Measurements from ENCODE around the gene KCND2. TPM values are rescaled to one million over a fixed set of nuclear protein-coding genes. Genes with fewer than 3 reads are reported as not detected.

Gene KCND2
- polyA plus RNA-seq, 1 donor, result 1.2 TPM

DNA sequence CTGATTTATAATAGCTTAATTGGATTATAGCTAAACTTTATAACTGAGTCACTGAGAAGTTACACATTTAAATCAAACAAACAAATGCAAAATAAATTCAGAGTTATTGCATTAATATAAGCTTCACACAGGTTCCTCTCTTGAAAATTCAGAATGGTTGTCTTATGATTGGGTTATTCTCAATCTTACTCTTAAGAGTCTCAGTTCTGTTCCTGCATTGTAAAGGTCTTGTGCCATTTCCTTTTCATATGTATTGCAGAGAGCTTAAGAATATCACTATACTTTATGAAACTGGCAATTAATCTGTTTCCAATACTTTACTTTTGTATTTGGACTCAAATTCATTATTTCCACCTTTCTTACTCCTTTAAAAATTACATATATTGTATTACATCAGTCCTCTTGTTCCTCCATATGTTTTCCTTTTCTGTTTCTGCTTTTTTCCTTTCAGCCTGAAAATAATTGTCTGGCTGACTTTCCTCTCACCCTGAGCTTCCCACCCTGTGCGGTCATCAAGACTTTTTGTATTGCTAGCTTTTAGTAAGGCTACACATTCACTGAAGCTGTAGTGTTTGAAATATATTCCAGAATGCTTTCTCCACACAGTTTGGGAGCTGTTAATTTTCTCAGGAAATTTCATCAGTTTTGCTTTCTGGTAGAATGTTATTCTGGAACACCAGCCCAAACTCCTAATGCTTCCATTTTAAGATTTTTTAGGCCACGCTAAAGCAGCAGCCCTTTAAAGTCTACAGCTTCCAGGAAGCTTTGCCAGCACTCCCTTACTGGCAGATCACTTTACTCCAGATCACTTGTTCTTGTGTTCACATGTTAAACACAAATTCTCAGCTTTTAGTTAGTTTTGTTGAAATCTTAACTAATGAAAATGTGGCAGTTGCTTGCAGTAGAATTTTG, 139.4 kb downstream of the KCND2 start:
- peak; percentile 65 for DNase-seq (ENCODE audit: low read depth)

DNA sequence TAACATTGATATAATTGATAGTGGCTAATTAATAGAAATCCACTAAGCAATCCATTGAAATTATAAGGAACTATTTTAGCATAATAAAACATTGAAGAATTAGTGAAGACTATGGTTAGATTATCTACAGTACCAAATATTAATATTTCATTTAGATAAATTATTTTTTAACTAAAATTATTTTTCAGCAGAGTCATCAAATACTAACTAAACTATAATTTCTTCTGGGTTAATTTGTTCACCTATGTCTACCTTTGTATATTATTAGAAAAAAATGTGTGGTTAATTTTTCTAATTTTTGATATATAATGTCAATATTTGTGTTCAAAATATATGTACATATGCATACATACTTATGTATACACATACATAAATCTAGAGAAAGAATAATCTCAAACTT, 140.2 kb downstream of the KCND2 start:
- DNase-seq (ENCODE audit: low read depth), result no peak

DNA sequence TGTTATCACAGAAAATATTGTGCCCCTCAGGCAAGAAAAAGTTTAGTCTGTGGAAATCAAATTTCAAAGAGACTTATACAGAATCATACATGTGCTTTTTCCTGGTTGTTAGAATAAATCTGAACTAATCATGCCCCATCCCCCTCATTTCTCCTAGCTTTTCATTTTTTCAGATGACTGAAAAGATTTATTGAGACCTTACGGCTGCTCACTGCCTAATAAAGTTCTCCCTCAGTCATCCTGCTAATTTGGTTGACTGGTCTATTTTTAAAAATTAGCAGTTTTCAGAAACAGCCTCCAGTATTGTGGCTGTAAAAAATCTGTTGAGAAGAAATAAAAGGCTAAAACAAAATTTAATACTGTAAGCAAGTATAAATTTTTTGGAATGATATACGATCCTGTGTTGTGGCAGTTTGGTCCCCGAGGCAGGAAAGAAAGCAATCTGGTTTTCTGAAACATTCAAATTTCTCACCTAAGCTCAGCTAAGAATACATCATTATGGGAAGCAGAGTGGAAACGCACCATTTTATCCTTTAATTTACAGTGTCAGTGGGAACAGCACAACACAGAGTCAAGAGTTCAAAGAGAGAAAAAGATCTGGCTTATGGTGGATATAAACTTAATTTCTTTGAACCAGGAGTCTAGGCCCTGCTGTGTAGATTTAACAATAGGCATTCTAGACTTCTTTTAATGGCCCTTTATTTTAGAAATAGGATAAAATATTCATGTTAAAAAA, 144.4 kb downstream of the KCND2 start:
- no peak for DNase-seq (ENCODE audit: low read depth)

DNA sequence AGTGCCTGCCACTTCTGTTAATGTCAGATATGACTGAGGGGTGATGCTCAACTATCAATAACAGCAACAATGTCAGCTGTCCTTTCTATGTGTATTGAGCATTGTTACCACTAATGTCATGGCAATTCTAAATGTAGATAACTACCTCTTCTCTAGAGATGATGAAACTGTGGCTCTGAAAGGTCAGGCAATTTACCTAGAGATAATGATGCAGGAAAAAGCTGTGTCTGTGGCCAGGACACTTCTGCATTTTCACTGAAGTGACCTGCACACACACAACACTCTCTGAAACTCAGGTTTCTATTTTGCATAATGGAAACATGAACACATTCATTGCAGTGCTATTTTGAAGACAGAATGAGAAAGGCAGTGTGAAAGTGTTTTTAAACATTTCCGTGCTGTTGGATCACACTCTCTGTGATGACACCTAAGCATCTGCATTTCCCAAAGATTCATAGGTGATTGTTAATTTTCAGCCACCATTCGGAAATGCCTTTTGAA, 148.2 kb downstream of the KCND2 start:
- no peak for DNase-seq (ENCODE audit: low read depth)

DNA sequence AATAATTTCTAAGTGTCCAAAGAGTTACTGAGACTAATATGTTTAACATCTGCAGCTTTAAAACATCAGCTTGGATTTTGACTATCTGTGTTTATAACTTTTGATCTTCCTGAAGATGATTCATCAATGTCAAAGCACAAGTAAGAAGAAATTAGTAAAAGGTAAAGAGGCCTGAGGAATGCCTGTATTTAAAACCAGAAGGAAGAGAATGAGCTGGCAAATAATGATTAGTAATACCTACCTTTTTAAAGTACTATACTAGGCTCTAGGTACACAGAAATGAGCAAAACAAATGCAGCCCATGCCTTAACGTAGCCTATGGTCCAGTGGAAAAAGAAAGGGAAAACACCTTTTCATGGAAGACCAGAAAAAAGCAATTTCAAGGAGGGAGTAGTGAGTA, 158.0 kb downstream of the KCND2 start:
- DNase-seq (ENCODE audit: low read depth), result no peak

DNA sequence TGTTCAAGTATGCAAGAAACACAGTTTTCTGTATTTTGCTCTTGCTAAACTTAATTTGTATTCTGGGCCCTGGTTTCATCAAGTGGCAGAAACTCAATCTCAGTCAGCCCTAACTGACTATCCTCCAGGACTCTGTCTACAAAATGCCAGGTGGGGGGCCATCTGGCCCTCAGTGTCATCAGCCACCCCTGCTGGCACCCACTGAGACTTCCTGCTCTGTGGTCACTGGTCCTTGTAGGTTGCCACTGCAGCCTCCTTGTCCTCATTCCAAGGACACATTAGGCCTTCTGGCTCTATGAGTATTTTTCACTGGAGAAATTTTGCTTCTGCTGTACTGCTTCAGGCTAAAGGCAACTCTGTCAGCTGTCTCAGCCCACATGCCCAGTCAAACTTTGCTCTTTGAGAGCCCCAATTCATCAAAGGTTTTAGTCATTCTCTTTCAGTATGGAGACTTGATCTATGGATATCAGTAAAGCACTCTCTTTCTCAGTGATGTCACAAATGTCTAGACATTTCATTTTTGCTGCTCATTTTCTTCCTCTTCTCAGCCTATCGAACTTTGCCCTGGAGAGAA, 163.6 kb downstream of the KCND2 start:
- DNase-seq (ENCODE audit: low read depth), result no peak

DNA sequence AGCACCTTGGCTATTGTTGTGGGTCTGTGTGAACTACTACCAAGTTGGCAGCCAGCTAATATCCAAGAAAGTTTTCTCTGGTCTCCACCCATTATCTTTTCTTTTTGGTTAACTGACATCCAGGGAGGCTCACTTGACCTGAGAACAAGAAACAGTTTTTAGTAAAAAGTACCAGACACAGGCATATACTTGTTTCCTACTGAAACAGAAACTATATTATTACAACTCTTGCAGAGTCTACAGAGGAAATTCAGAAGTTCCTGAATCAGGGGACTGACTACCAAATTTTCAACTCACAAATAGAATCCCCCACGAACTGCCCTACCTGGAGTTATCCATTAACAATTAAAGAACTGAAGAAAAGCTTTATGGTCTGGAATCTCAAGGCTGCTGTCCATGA, 168.9 kb downstream of the KCND2 start:
- no peak for DNase-seq (ENCODE audit: low read depth)

DNA sequence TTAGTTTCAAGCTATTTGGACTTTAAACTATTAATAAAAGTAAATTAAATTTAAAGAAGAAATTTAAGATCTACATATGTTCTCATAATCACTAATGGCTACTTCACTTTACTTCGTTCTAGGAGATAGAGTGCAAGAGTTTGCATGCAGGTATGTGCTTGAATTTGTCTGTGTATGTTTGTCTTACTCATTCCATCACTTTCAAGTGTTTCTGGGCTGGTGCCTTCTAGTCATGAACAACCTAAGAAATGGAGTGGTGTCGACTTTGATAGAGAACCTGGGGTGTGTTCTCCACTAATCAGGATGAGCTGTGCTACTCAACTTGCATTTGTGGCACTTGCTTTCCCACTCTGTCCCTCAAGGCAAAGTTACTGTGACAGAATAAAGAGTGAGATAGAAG, 169.9 kb downstream of the KCND2 start:
- no peak for DNase-seq (ENCODE audit: low read depth)

DNA sequence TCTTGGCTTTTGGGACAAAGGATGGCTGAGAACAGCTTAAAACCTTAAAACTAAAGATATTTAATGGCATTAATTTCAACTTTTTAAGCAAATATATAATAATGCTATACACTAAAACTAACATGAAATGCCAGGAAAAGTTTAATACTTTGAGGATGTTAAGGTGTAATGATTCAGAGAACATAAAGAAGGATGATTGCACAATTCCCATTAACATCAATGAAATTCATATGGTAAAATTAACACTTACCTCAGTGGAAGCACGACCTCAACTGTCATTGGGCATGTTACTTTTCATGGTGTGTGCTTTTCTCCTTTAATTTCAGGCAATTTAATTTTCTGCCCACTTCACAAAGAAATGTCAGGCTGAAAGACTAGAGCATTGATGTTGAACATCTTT, 171.7 kb downstream of the KCND2 start:
- no peak for DNase-seq (ENCODE audit: low read depth)

DNA sequence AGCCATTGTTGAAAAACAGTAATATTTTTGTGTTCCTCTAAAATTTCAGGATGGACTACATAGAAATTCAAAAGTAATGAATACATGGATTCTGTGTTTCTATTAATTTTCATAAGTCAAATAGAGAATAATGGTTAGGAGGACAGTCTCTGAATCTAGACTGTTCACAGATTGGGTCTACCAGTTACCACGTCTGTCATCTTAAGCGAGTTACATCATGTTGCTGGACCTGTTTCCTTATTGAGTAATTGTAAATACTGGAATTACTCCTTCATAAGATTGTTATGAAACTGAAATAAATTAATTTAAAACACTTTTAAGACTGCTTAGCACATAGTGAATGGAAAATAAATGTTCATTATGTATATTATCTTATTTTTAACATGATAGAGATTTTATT, 172.3 kb downstream of the KCND2 start:
- no peak for DNase-seq (ENCODE audit: low read depth)

DNA sequence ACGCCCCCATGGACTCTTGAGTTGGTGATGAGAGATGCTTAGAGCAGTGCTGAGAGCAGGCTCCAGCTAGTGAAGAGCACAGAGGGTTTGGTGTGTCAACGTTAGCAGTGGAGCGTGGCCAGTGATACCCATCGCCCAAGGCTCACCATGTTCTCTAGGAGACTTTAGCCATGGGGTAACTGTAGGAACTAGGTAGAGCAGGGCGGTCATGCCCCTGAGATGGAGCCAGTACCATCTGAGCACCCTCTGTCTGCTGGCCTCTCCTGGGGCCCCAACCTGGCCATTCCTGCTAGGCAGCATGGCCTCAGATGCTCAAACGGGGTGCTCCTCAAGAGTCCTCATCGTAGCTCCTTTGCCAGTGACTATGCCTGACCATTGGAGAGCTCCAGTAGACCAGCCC, 179.7 kb downstream of the KCND2 start:
- no peak for DNase-seq (ENCODE audit: low read depth)

DNA sequence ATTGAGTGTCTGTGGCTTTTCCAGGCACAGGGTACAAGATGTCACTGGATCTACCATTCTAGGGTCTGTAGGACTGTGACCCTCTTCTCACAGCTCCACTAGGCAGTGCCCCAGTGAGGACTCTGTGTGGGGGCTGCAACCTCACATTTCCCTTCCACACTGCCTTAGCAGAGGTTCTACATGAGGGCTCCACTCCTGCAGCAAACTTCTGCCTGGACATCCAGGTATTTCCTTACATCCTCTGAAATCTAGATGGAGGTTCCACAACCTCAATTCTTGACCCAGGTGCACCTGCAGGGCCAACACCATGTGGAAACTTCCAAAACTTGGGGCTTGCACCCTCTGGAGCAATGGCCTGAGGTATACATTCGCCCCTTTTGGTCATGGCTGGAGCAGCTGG, 183.7 kb downstream of the KCND2 start:
- DNase-seq (ENCODE audit: low read depth), result no peak

DNA sequence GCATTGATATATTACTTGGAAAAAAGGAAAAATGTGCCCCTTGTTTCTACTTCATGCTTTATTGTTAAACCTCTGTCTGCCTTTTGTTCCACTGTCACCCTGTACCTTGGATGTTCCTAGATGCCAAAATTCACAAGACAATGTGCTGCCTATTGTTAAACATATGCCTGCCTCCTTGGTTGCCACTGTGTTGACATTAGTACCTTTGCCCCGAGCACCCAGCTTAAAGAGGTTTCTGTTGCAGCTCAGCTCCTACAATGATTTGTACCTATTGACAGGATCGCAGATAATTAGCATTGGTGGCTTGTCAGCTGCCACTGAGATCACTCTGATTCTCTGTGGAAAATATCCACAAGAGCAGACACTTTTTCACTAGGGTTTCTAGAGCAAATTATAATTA, 188.0 kb downstream of the KCND2 start:
- no peak for DNase-seq (ENCODE audit: low read depth)

DNA sequence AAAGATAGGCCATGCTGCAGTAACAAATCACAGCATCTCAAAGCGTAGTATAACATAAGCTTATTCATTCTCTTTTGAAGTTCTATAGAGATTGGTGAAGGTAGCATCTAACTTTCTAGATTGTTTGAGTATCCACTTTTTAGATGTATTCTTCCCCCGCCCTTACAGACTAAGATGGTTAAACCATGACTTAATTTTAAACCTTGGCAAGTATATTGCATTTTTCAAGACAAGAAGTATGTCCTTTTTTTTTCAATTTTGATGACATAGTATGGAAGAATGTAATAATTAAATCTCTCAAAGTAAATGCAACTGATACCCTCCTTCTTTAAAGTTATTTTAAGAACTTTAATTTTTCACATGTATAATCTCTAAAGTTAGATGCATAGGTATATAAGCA, 190.0 kb downstream of the KCND2 start:
- no peak for DNase-seq (ENCODE audit: low read depth)

DNA sequence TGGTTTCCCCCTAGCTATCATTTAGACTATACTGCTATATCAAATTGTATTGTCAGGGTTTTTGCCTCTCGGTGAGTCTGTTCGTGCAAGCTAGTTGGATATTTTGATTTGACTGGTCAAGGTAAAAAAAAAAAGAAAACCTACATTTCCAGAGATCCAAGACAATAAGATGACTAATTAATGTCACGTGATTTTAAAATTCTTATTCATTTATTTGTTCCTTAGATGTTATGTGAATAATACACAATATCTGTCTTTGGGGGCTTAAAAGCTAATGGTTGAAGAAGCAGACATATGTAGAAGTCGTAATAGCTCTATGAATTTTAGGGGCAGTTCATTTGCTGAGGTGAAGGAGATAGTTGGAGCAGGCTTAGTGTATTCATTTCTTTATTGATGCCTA, 191.1 kb downstream of the KCND2 start:
- DNase-seq (ENCODE audit: low read depth), result no peak

DNA sequence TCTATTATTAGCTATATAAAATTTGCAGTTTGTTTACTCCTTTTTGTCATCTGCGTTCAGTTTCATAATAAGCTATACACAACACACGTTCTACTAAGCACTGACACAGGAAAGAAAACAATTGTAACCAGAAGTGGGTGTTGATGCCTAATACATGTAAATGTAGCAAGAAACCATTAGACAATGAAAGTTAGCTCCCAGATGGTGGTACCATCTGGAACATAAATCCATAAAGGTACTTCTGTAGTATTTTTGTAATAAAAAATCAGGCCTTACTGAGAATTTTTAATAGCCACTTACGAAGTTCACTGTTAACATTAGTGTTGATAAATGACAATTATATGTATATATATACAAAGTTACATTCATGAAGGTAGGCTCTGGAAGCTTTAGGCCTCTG, 194.7 kb downstream of the KCND2 start:
- DNase-seq (ENCODE audit: low read depth), result no peak

DNA sequence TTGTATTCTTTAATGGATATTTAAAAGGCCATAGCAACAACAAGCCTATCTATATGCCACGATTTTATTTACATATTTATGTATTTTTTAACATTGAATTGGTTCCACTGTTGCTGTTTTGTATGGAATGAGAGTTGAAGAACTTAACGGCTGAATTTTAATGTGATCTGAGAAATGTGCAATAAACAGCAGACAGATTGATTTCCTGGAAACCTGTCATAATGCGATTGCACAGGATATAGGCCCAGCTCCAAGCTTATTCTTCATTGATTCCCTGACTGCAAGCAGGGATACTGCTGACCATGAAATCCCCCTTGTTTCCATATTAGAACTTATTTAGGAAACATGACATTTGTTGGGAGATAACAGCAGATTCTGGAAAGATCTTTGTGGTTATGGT, 195.6 kb downstream of the KCND2 start:
- DNase-seq (ENCODE audit: low read depth), result no peak

DNA sequence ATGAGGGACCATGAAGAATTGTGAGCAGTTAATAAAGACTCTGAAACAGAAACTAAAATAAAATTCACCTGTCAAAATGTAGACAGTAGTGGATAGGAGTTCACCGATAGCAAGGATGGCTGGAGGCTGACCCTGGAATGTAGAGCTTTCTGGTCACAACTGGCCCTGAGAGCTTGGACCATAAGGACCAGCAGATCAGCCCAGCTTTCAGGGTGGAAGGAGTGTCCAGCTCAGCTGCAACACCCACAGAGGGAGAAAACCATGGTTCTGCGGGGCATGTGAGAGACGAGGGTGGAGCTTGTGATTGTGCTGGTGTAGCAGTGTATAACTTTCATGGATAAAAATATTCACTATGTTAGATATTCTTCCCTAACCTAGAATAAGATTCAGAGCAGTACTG, 199.9 kb downstream of the KCND2 start:
- DNase-seq (ENCODE audit: low read depth), result no peak

DNA sequence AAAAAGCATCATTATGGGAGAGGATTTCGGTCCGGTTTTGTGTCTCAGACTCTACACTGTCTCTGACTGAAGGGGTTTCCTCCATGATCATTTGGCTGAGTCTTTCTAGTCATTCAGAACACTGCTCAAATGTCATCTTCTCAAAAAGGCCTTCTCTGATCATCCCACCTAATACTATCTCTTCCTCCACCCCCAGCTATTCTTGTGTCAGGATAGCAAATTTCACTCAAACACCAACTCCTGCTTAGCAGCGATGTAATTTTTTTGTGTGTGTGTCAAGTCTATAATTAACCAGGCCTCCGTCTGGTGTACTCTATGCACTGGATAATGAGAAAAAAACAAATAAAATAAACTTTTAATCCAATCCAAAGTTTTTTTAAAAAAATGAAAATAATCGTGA, 200.4 kb downstream of the KCND2 start:
- no peak for DNase-seq (ENCODE audit: low read depth)

DNA sequence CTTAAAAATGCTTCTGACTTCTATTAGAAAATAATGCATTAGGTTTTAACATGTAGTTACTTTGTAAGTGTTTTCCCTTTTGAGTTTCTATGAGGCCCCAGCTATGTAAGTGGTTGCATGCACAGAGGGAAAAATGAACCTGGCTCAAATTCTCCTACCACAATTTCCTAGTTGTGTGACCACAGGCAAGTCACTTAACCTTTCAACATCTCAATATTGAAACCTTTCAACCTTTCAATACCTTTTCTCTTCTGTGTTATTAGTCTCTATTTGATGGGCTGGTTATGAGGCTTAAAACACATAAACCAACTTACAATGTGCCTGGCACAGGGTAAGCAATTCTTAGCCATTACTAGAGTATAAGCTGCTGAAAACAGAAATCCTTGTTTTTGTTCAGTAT, 203.0 kb downstream of the KCND2 start:
- no peak for DNase-seq (ENCODE audit: low read depth)

DNA sequence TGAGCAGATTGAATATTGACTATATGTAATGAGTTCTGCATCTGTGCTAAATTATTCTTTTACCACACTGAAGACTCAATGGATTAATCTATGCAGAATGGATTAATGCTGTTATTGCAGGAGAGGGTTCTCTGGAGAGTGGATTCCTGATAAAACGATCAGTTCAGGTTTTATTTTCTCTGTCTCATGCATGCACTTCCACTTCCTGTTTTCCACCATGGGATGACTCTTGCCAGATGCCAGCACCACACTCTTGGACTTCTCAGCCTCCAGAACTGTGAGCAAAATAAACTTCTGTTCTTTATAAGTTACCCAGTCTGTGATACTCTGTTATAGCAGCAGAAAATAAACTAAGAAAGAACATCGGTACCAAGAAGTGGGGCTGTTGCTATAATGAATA, 207.5 kb downstream of the KCND2 start:
- DNase-seq (ENCODE audit: low read depth), result no peak

DNA sequence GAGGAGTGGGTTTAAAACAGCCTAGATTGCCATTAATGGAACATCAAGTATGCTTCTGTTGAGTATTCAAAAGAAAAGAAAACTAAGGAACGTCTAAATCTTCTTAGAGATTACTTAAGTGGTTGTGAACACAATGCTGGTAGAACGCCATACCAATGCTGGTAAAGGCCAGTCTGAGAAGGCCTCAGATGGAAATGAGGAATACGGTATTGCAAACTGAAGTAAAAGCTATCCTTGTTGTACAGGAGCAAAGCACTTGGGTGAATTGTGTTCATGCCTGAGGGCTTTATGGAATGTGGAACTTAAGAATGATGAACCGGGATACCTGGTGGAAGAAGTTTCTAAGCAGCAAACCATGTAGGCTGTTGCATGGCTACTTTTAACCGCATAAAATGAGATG, 208.0 kb downstream of the KCND2 start:
- DNase-seq (ENCODE audit: low read depth), result no peak

DNA sequence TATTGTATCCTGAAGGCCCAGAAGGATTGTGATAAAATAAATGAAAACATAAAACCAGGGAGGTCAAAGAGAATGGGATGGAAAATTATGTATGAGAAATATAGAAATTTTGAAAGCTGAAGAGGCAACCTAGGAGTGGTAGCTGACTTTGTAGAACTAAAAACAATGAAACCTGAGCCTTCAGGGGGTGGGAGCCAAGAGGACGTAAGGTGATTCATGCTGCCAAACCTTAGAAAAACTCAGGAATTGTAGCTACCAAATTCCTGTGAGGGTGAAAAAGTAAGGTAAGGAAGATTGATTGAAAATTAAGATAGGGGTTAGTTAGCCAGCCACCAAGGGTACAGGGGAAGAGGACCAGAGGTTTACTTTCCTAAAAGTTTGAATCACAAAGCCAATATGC, 213.2 kb downstream of the KCND2 start:
- DNase-seq (ENCODE audit: low read depth), result no peak
